IPS DF 6.9 (cell line): Measurements from ENCODE around the gene ARHGDIA.

Source experiments
- DNase-seq: peaks from one replicate; pipeline ENCODE4 v3.0.0-alpha.2; 2013; ENCODE audit warnings: low read depth, low spot score
- H3K27ac ChIP-seq: one replicate; pipeline ENCODE4 v1.5.1; 2013; ENCODE audit warnings: low read length, control low read depth
- H3K27me3 ChIP-seq: 2 replicates; pipeline ENCODE4 v1.6.1; 2013; ENCODE audit warnings: mild to moderate bottlenecking, low read length; ENCODE audit not compliant: control insufficient read depth, insufficient read depth
- H3K36me3 ChIP-seq: 2 replicates; pipeline ENCODE4 v1.6.1; 2013; ENCODE audit warnings: low read length; ENCODE audit not compliant: control insufficient read depth, insufficient read depth
- H3K4me1 ChIP-seq: 2 replicates; pipeline ENCODE4 v1.6.1; 2013; ENCODE audit warnings: low read length; ENCODE audit not compliant: control insufficient read depth, insufficient read depth
- H3K4me3 ChIP-seq: 2 replicates; pipeline ENCODE4 v1.5.1; 2013; ENCODE audit warnings: mild to moderate bottlenecking, low read length
- H3K9me3 ChIP-seq: 2 replicates; pipeline ENCODE4 v1.6.1; 2013; ENCODE audit warnings: low read length, inconsistent platforms; ENCODE audit not compliant: control insufficient read depth, insufficient read depth
- WGBS: extraction: QIAGEN DNeasy Blood & Tissue Kit; methylation state at CpG from one replicate; pipeline ENCODE4 v1.1.7; 2013; ENCODE audit warnings: mixed read lengths, missing lambda C conversion rate; ENCODE audit not compliant: insufficient read length, insufficient coverage; 5-methylcytosine and 5-hydroxymethylcytosine counted together

Gene ARHGDIA

DNA sequence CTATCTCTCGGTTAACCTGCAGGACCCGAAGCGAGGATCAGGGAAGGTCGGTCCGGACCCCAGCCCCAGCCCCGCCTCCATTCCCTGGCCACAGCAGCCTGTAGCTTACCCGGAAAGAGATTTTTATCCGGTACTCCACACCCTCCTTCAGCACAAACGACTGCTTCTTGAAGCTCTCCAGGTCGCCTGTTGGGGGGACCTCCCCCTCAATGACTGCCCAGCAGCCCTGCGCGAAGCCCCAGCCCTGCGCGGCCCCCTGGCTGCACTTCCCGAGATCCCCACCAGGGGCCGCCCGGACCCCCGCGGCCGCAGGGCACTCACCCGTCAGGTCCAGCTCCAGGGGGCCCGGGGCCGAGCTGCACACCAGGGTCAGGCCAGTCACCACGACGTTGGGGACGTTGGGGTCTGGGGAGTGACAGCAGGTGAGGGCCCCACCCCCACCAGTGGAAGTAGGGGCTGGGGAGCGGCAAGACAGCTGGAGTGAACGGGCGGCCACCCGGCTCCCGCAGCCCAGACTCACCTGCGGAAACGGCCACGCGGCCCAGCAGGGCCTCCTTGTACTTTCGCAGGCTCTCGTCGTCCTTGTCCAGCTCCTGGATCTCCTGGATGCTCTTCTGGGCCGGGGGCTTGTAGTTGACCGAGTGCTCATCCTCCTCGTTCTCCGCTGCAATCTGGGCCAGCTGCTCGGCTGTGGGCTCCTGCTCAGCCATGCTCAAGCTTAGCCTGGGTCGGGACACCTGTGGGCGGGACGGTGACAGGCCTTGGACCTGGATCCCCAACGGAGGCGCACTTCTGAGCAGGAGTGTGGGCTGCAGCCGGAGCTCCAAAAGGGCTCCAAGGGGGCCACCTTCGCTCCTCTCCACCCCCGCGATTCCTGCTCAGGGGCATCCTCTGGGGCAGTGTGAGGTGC lies 1.7 kb downstream of the ARHGDIA start:
- peaks cover 3% of the 10 kb centered on the region for H3K4me1 ChIP-seq
- WGBS, result no CpG with 5 or more reads among the region's 52 CpGs
- H3K9me3 ChIP-seq, result no peaks in the 10 kb centered on the region
- H3K4me3 ChIP-seq, result peak overlapping the region; percentile 88; the same call in 1 of the 2 replicates
- H3K27me3 ChIP-seq, result no peaks in the 10 kb centered on the region
- H3K36me3 ChIP-seq, result peaks cover 7% of the 10 kb centered on the region; the same call in 1 of the 2 replicates
- H3K27ac ChIP-seq, result no peak overlapping the region
- no peak for DNase-seq

DNA sequence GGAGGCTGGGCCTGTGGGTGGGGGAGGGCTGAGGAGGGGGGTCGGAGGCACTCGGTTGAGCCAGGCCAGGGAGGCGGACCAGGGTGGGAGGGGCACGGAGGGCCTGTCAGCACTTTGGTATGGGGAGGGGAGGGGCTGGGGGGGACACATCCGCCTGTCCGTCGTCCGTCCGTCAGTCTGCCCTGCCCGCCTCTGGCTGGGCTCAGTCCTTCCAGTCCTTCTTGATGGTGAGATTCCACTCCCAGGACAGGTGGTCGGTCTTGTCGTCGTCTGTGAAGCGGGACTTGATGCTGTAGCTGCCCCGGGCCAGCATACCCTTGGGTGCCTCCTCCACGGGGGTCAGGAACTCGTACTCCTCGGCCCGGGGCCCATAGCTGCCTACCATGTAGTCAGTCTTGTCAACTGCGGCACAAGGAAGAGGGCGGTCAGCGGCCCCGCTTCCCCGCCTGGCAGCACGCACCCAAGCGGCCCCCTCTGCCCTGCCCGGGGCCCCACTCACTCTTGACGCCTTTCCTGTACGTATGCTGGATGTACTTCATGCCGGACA lies 2.4 kb downstream of the ARHGDIA start:
- WGBS, result no CpG with 5 or more reads among the region's 30 CpGs
- peaks cover 7% of the 10 kb centered on the region; the same call in 1 of the 2 replicates for H3K36me3 ChIP-seq
- H3K9me3 ChIP-seq, result no peaks in the 10 kb centered on the region
- H3K27ac ChIP-seq, result no peak overlapping the region
- no peaks in the 10 kb centered on the region for H3K27me3 ChIP-seq
- DNase-seq, result no peak
- H3K4me3 ChIP-seq, result no peak overlapping the region
- peaks cover 3% of the 10 kb centered on the region for H3K4me1 ChIP-seq

DNA sequence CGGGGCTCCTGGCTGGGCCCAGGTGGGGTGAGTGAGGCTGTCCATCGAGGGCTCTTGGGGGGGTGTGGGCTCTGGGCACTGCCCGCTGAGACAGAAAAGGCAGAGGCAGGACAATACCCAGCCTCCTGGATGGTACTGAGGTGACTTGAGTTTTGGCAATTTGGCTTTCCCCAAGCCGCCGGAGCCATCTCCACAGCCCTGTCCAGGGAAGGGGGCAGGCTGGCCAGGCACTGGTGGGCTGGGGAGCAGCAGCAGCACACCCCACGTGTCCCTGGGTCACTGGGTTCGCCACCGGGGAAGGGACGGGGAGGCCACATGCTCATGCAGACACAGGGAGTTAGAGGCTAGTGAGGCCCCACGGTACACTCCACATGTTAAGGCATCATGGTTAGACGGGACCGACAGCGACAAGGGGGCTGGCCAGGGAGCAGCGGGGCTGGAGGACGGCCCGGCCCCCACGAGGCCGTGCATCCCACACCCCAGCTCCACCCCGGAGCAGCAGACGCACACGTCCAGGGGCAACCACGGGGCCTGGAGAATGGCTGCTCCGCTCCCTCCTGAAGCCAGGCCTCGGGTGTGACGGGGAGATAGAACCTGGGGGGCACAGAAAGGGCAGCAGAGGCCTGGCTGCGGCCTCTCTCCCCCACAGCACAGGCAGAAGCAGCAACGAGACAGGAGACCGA lies 3.0 kb downstream of the ARHGDIA start:
- Histone ChIP-seq H3K36me3 (peaks cover 7% of the 10 kb centered on the region; the same call in 1 of the 2 replicates), H3K27me3 (no peaks in the 10 kb centered on the region), H3K4me1 (peaks cover 3% of the 10 kb centered on the region), H3K27ac (no peak overlapping the region), H3K9me3 (no peaks in the 10 kb centered on the region), H3K4me3 (no peak overlapping the region)
- WGBS, result no CpG with 5 or more reads among the region's 28 CpGs
- no peak for DNase-seq

DNA sequence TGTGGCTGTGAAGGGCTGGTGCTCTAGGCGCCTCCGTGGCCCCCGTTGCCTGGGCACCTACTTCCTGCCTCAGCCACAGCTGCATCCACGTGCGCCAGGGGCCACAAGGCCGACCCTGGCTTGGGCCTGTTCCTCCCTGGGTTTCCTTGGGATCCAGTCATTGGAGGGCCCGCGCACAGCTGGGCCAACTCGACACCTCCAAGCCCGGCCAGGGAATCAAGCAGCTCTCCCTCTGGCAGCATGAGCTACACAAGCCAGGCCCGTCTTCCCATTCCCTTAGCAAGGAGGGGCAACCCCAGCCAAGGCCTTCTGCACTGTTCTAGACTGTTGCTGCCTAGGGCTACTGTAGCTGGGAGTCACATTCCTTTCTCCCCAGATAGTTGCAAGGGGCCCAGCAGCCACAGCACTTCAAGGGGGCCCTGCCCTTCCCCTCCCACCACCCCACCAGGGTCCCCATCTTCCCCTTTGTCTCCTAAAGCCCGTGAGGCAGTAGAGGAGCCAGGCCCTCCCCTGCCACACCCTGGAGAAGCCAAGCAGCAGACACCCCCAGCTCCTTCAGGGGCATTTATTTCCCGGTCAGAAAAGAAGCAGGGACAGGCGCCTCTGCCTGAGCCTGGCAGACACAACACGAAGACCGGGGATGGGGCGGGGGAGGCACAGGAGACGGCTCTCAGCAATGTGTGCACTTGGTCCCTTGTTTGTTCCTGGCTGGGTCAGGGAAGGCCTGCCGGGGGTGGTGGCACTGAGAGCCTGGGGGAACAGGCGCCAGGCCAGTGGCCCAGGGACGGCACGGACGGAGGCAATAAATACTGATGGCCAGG lies 3.8 kb downstream of the ARHGDIA start:
- H3K4me3 ChIP-seq, result no peak overlapping the region
- peaks cover 3% of the 10 kb centered on the region for H3K4me1 ChIP-seq
- peaks cover 7% of the 10 kb centered on the region; the same call in 1 of the 2 replicates for H3K36me3 ChIP-seq
- H3K9me3 ChIP-seq, result no peaks in the 10 kb centered on the region
- no peak overlapping the region for H3K27ac ChIP-seq
- no peaks in the 10 kb centered on the region for H3K27me3 ChIP-seq
- no CpG with 5 or more reads among the region's 23 CpGs for WGBS
- no peak for DNase-seq

DNA sequence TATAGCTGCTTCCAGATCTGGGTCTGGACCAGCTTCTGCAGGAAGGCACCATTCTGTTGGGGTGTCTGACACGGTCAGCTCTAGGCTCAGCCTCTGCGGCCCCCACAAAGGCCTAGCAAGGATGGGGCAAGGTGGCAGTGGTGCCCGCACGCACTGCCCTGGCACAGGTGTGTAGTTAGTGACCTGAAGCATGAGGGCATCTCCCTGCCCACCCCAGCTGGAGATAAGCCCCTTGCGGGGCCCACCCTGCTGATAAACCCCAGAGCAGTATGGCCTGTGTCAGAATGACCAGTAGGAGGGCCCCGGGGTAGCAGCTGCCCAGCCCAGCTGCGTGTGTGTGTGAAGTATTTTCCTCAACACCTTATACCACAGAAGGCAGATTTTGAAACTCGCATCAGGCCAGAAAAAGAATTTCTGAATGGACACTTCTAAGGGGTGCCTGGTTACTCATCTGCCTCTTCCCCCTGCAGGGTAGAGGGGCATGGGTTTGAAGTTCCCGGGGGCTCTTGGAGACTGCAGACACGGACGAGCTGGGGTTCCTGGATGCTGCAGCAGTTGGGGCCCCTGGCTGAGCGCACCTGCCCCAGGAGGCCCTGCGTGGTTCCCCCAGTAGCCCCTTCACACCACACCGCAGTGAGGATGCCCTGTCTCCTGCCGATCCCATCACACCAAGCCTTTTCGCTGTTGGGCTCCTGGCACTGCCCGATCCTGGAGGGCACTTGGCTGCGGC lies 4.5 kb downstream of the ARHGDIA start:
- DNase-seq, result no peak
- H3K9me3 ChIP-seq, result no peaks in the 10 kb centered on the region
- WGBS, result no CpG with 5 or more reads among the region's 18 CpGs
- peaks cover 3% of the 10 kb centered on the region for H3K4me1 ChIP-seq
- no peak overlapping the region for H3K27ac ChIP-seq
- H3K4me3 ChIP-seq, result no peak overlapping the region
- H3K36me3 ChIP-seq, result peaks cover 7% of the 10 kb centered on the region; the same call in 1 of the 2 replicates
- H3K27me3 ChIP-seq, result no peaks in the 10 kb centered on the region

DNA sequence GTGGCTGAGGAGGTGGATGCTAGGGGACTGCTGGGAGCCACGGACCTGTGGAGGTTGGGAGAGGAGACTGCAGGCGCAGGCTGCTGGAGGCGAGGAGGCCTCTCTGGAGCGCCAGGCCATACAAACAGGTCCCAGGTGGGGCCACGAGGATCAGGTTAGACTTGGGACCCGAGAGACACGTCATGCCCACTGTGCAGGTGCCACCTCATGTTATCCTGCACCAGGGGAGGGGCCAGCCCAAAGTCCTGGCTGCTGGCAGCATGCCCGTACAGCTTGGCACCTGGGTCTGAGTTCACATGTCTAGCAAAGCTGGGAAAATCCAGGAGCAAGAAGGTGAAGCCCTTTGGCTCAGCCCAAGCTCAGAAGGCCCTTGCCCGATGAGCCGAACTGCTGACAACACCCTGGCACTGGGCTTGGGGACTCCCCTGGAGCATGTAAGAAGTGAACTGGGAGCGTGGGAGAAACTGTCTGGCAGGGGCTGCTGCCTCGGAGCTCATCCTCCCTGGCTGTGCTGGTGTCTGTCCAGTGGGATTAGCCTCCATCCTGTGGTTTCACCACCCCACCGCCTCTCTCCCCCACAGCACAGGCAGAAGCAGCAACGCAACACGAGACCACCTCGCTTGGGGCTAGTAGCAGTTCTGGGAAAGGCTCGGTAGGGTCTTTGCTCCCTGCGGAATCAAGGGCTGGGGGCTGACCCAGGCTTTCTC lies 5.3 kb downstream of the ARHGDIA start:
- no peak overlapping the region for H3K27ac ChIP-seq

DNA sequence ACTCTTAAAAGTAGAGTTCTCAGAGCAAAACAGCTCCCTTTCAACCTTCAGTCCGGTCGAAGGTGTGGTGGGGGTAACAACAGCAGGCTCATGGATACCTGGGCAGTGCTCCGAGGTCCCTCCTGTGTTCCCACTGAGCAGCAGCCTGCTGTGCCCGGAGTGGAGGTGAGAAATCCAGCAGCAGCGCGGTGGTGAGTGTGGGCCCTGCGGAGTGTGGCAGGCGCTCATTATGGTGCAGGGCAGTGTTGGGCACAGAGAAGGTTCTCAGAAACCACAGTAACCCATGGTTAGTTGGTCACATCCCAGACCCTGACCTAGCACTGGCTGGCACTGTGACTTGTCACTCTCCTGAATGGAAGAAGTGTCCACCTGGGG lies 5.8 kb downstream of the ARHGDIA start:
- H3K27ac ChIP-seq, result no peak overlapping the region
- WGBS, result no CpG with 5 or more reads among the region's 8 CpGs

More for the DNA sequence above, 5.3 kb downstream of the ARHGDIA start:
- Histone ChIP-seq H3K36me3 (peaks cover 7% of the 10 kb centered on the region; the same call in 1 of the 2 replicates), H3K9me3 (no peaks in the 10 kb centered on the region), H3K4me3 (no peak overlapping the region), H3K4me1 (peaks cover 3% of the 10 kb centered on the region), H3K27me3 (no peaks in the 10 kb centered on the region)
- no peak for DNase-seq
- WGBS, result no CpG with 5 or more reads among the region's 18 CpGs

DNA sequence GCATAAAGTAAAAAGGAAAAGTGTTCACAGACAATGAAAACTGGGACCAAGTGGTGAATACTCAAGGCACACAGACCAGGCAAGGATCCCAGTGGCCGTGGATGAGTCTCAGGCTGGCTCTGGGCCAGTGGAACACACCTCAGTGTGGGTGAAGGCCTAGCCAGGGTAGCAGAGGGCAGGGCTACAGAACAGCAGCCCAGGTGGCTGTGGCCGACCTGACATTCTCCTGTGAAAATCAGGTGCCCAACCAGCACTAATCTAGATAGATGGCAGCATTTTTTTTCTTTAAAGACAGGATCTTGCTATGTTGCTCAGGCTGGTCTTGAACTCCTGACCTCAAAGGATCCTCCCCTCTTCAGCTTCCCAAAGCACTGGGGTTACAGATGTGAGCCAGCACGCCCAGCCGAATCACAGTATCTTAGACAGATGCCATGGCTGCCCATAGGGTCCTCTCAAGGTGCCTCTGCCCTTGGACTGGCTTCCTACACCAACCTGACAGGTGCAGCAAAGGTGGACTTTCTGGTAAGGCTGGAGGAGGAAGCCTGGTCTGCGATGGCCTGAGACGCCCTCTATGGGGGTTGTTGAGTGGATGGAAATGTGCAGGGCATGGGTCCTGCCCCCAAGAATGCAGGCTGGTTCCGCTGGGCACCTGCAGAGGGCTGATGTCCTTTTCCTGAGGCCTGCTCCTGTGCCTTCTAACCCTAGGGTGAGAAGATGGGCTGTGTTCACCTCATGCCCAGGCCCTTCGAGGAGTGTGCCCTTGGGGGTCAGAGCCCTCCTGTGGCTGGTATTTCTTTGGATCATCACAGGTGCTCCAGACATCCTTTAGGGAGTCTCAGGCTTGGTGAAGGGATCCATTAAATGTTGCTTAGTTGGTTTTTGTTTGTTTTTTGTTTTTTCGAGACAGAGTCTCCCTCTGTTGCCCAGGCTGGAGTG lies 7.0 kb downstream of the ARHGDIA start:
- no CpG with 5 or more reads among the region's 9 CpGs for WGBS
- Histone ChIP-seq H3K27me3 (no peaks in the 10 kb centered on the region), H3K4me1 (no peaks in the 10 kb centered on the region), H3K36me3 (peaks cover 7% of the 10 kb centered on the region; the same call in 1 of the 2 replicates), H3K4me3 (no peak overlapping the region), H3K9me3 (no peaks in the 10 kb centered on the region), H3K27ac (no peak overlapping the region)
- no peak for DNase-seq

More for the DNA sequence above, 5.8 kb downstream of the ARHGDIA start:
- Histone ChIP-seq H3K9me3 (no peaks in the 10 kb centered on the region), H3K36me3 (peaks cover 7% of the 10 kb centered on the region; the same call in 1 of the 2 replicates), H3K4me1 (peaks cover 3% of the 10 kb centered on the region), H3K4me3 (no peak overlapping the region), H3K27me3 (no peaks in the 10 kb centered on the region)
- DNase-seq, result no peak
